ENCODE results near the gene SAMD11.

DNA sequence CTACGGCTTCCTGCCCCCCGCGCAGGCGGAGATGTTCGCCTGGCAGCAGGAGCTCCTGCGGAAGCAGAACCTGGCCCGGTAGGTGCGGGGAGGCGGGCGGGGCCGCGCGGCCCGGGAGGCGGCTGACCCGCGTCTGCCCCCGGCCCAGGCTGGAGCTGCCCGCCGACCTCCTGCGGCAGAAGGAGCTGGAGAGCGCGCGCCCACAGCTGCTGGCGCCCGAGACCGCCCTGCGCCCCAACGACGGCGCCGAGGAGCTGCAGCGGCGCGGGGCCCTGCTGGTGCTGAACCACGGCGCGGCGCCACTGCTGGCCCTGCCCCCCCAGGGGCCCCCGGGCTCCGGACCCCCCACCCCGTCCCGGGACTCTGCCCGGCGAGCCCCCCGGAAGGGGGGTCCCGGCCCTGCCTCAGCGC is 18.7 kb downstream of the SAMD11 start:
- no peak for TF ChIP-seq POLR2AphosphoS5 (IDR thresholded peaks at IDR 0.05; ENCODE audit: low read depth, low read length)
- TF ChIP-seq POLR2A (IDR thresholded peaks at IDR 0.05; ENCODE audit: low read depth, low read length): no peak
- no peak for TF ChIP-seq TAF1 (IDR thresholded peaks at IDR 0.05; ENCODE audit: borderline replicate concordance, low read depth, low read length)
